Measurements from ENCODE around the gene THBS2. TPM values are rescaled to one million over a fixed set of nuclear protein-coding genes. Genes with fewer than 3 reads are reported as not detected.

THBS2 gene
- total RNA-seq, 1 donor from 2014 or later, result 0.13 TPM

DNA sequence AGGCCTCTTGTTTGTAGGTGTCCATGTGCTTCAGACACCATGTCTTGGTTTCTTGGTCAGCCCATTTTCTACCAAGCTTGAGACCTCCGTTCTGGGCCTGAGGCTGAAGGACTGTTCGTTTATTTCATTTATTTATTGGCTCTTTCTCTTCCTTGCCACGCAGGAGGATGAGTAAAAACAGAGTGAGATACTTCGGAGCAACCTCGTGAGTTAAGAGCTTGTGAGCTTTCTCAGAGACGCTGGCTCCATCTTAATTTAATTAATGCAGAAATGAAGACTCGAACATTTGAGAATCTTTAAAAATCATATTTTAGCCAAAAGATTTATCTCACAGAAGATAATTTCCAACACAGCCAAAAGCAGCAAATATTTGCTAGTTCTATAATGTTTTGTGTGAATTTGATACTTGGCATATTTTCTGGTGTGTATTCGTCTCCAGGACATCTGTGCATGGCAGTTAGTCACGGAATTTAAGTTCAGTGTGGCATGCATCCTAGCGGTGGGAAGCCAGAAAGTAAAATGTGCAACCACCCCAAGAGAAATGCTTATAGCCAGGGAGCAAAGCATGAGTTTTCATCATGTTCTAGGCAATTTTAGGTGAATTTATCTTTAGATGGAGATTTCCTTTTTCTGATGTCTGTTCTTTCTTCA is 76.0 kb downstream of the THBS2 start:
- H3K36me3 ChIP-seq, result no peaks in the 10 kb centered on the region
- no peaks in the 10 kb centered on the region for H3K36me3 Mint-ChIP-seq
- H3K79me2 ChIP-seq (ENCODE audit: low read depth), result no peaks in the 10 kb centered on the region
- H3K9ac ChIP-seq, result no peak overlapping the region
- peaks cover 17% of the 10 kb centered on the region for H3K9me3 Mint-ChIP-seq
- no peak overlapping the region for H3K4me3 Mint-ChIP-seq
- H4K20me1 ChIP-seq (ENCODE audit: low read depth), result no peaks in the 10 kb centered on the region
- no peaks in the 10 kb centered on the region for H3K27me3 ChIP-seq
- TF ChIP-seq EZH2phosphoT487 (IDR thresholded peaks at IDR 0.05), result no peak
- TF ChIP-seq, protein P1, sequence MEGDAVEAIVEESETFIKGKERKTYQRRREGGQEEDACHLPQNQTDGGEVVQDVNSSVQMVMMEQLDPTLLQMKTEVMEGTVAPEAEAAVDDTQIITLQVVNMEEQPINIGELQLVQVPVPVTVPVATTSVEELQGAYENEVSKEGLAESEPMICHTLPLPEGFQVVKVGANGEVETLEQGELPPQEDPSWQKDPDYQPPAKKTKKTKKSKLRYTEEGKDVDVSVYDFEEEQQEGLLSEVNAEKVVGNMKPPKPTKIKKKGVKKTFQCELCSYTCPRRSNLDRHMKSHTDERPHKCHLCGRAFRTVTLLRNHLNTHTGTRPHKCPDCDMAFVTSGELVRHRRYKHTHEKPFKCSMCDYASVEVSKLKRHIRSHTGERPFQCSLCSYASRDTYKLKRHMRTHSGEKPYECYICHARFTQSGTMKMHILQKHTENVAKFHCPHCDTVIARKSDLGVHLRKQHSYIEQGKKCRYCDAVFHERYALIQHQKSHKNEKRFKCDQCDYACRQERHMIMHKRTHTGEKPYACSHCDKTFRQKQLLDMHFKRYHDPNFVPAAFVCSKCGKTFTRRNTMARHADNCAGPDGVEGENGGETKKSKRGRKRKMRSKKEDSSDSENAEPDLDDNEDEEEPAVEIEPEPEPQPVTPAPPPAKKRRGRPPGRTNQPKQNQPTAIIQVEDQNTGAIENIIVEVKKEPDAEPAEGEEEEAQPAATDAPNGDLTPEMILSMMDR (IDR thresholded peaks at IDR 0.05), result no peak
- no peak for TF ChIP-seq EZH2 (IDR thresholded peaks at IDR 0.05)
- H3K4me2 ChIP-seq, result no peak overlapping the region
- DNase-seq (ENCODE audit: low spot score), result no peak
- no peak overlapping the region for H2AFZ ChIP-seq (replicated peaks)
- H3K9me3 ChIP-seq (ENCODE audit: low read depth), result no peaks in the 10 kb centered on the region
- peaks cover 24% of the 10 kb centered on the region for H3K4me1 Mint-ChIP-seq
- no peak overlapping the region for H3K27ac ChIP-seq
- no peaks in the 10 kb centered on the region for H3K4me1 ChIP-seq
- H3K27me3 Mint-ChIP-seq (ENCODE audit: insufficient read depth, low read depth), result peaks cover 7% of the 10 kb centered on the region
- H3F3A ChIP-seq (ENCODE audit: low read depth), result no peaks in the 10 kb centered on the region
- H3K27ac Mint-ChIP-seq, result no peak overlapping the region
- H3K4me3 ChIP-seq, result no peak overlapping the region

DNA sequence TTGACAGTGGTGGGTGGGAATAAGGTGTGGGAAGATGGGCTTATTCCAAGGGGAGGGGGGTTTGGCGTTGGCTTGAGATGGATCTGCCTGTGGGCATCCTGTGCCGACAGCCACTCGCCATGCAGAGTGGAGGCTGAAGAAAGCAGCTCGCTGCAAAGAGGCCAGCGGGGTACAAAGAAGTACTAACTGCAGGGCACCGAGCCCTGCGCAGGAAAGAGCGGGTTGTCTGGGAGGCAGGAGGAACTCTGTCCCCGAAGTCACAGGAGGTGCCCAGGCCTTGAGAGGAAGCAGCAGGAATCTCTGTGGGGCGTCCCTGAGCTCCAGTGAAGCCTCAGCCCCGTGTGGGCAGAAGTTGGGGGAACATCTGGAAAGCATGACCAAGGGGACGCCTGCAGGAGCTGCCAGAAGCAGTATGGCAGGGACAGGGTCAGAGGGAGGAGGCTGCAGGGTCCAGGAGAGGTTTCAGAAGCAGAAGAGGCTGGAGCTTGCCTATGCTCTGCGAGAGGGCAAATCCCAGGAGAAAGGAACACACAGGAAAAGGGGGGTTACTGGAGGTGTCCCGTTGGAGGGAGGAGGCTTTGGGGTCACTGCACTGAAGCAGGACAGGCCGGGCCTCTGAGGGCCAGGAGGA is 77.2 kb downstream of the THBS2 start:
- H3K27ac ChIP-seq, result no peak overlapping the region
- DNase-seq (ENCODE audit: low spot score), result no peak
- H2AFZ ChIP-seq (replicated peaks), result no peak overlapping the region
- Mint-ChIP-seq H3K27me3 (ENCODE audit: insufficient read depth, low read depth) (peaks cover 11% of the 10 kb centered on the region), H3K36me3 (no peaks in the 10 kb centered on the region), H3K27ac (no peak overlapping the region), H3K4me3 (no peak overlapping the region), H3K4me1 (peaks cover 24% of the 10 kb centered on the region), H3K9me3 (peaks cover 12% of the 10 kb centered on the region)
- H3K9ac ChIP-seq, result no peak overlapping the region
- H4K20me1 ChIP-seq (ENCODE audit: low read depth), result no peaks in the 10 kb centered on the region
- no peaks in the 10 kb centered on the region for H3K27me3 ChIP-seq
- H3K4me2 ChIP-seq, result no peak overlapping the region
- no peak overlapping the region for H3K4me3 ChIP-seq
- H3K36me3 ChIP-seq, result no peaks in the 10 kb centered on the region
- H3K4me1 ChIP-seq, result no peaks in the 10 kb centered on the region
- no peaks in the 10 kb centered on the region for H3K79me2 ChIP-seq (ENCODE audit: low read depth)
- H3F3A ChIP-seq (ENCODE audit: low read depth), result no peaks in the 10 kb centered on the region
- no peak for TF ChIP-seq EZH2phosphoT487 (IDR thresholded peaks at IDR 0.05)
- no peak for TF ChIP-seq EZH2 (IDR thresholded peaks at IDR 0.05)
- TF ChIP-seq, protein P1 (IDR thresholded peaks at IDR 0.05), result no peak
- H3K9me3 ChIP-seq (ENCODE audit: low read depth), result no peaks in the 10 kb centered on the region

DNA sequence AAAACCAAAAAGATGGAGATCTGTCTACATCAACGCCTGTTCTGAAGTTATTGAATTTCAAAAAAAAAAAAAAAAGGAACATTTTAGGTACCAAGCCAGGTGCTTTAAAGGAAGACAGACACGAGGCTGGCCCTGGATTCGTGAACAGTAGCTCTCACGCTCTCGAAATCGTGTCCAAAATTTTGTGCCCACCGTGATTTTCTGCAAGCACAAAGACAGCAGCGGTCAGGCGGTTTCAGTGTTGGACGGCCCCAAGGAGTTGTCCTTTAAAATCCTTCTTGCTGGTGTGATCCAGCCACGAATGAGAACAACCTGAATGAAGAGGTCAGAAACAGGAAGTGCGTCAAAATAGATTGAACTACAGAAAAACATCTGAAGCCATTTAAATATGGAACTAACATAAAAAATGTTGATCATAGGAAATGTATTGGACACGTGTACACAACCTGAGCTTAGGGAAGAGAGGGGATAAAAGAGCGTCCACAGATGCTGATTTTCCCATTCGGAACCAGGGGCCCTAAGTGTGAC is 78.2 kb downstream of the THBS2 start:
- Mint-ChIP-seq H3K27me3 (ENCODE audit: insufficient read depth, low read depth) (peaks cover 9% of the 10 kb centered on the region), H3K9me3 (peaks cover 4% of the 10 kb centered on the region), H3K4me3 (no peak overlapping the region), H3K27ac (peak overlapping the region; percentile 10), H3K4me1 (peaks cover 24% of the 10 kb centered on the region), H3K36me3 (no peaks in the 10 kb centered on the region)
- no peaks in the 10 kb centered on the region for H3K79me2 ChIP-seq (ENCODE audit: low read depth)
- no peaks in the 10 kb centered on the region for H3K27me3 ChIP-seq
- H3K4me1 ChIP-seq, result no peaks in the 10 kb centered on the region
- H4K20me1 ChIP-seq (ENCODE audit: low read depth), result no peaks in the 10 kb centered on the region
- peak overlapping the region; percentile 57 for H2AFZ ChIP-seq (replicated peaks)
- H3F3A ChIP-seq (ENCODE audit: low read depth), result no peaks in the 10 kb centered on the region
- DNase-seq (ENCODE audit: low spot score), result no peak
- no peak overlapping the region for H3K4me3 ChIP-seq
- TF ChIP-seq, protein P1 (IDR thresholded peaks at IDR 0.05), result no peak
- no peak for TF ChIP-seq EZH2 (IDR thresholded peaks at IDR 0.05)
- no peak for TF ChIP-seq EZH2phosphoT487 (IDR thresholded peaks at IDR 0.05)
- H3K9me3 ChIP-seq (ENCODE audit: low read depth), result no peaks in the 10 kb centered on the region
- H3K9ac ChIP-seq, result no peak overlapping the region
- H3K27ac ChIP-seq, result no peak overlapping the region
- H3K36me3 ChIP-seq, result no peaks in the 10 kb centered on the region
- no peak overlapping the region for H3K4me2 ChIP-seq
